ENCODE measurements around the gene NHS.
"Not testable (repeated sequence)": the region's sequence is repeated elsewhere in the genome, so short reads cannot be mapped to it uniquely, and the experiment has no call there.

The NHS gene

GRCh38 chrX:17567821-17568220, 192.8 kb downstream of the NHS start:
- no peak for DNase-seq (ENCODE audit: insufficient read length, low spot score)
- no peak for FAIRE-seq
- TF ChIP-seq CTCF (IDR thresholded peaks at IDR 0.05; ENCODE audit: insufficient read depth, missing control alignments) = no peak

GRCh38 chrX:17568804-17569203, 193.8 kb downstream of the NHS start:
- FAIRE-seq; DNase-seq (ENCODE audit: insufficient read length, low spot score): not testable (repeated sequence)

- no peak for TF ChIP-seq CTCF (IDR thresholded peaks at IDR 0.05; ENCODE audit: insufficient read depth, missing control alignments)
- no peak for FAIRE-seq
- DNase-seq (ENCODE audit: insufficient read length, low spot score) = no peak
Observed at GRCh38 chrX:17579026-17579425, 204.0 kb downstream of the NHS start.

- DNase-seq (ENCODE audit: insufficient read length, low spot score) (no peak), FAIRE-seq (no peak)
- TF ChIP-seq CTCF (IDR thresholded peaks at IDR 0.05; ENCODE audit: insufficient read depth, missing control alignments) = no peak
Observed at GRCh38 chrX:17580539-17581152, 205.6 kb downstream of the NHS start.

GRCh38 chrX:17581641-17582040, 206.6 kb downstream of the NHS start:
- DNase-seq (ENCODE audit: insufficient read length, low spot score) = no peak
- TF ChIP-seq CTCF (IDR thresholded peaks at IDR 0.05; ENCODE audit: insufficient read depth, missing control alignments) = no peak
- FAIRE-seq = no peak

- TF ChIP-seq CTCF (IDR thresholded peaks at IDR 0.05; ENCODE audit: insufficient read depth, missing control alignments) = no peak
- FAIRE-seq = no peak
- no peak for DNase-seq (ENCODE audit: insufficient read length, low spot score)
Observed at GRCh38 chrX:17584248-17584681, 209.3 kb downstream of the NHS start.

GRCh38 chrX:17585006-17585405, 210.0 kb downstream of the NHS start:
- TF ChIP-seq CTCF (IDR thresholded peaks at IDR 0.05; ENCODE audit: insufficient read depth, missing control alignments) = no peak
- no peak for FAIRE-seq
- no peak for DNase-seq (ENCODE audit: insufficient read length, low spot score)

- FAIRE-seq (no peak), DNase-seq (ENCODE audit: insufficient read length, low spot score) (no peak)
- TF ChIP-seq CTCF (IDR thresholded peaks at IDR 0.05; ENCODE audit: insufficient read depth, missing control alignments) = no peak
Observed at GRCh38 chrX:17587366-17587765, 212.4 kb downstream of the NHS start.

Measured in D721Med (cell line).